Activated CD8-positive, alpha-beta T cell treated with anti-CD3 and anti-CD28 coated beads, Interleukin-2, amount 10 ng/mL, durations not matched to agents 7 days and 5 days (primary cell): ENCODE data around the gene HRH3. TPM values are rescaled to one million over a fixed set of nuclear protein-coding genes. Genes with fewer than 3 reads are reported as not detected.

ENCODE experiments used
- ATAC-seq: fragments of 150-1000 bp; cut with Tn5 transposase; one replicate; pipeline ENCODE4 v1.10.0; 2021; ENCODE audit warnings: moderate library complexity
- CTCF ChIA-PET: fragments of 350-600 bp; sonication (Branson Sonifier 250); formaldehyde crosslinking; loops from one replicate; lab custom pipeline; 2021; ENCODE audit warnings: antibody characterized with exemption; lab: Charles Lee
- POLR2A ChIA-PET: fragments of 350-600 bp; sonication (Branson Sonifier 250); formaldehyde crosslinking; loops from one replicate; lab custom pipeline; 2021; ENCODE audit warnings: antibody characterized with exemption; lab: Charles Lee
- DNase-seq: peaks from one replicate; pipeline ENCODE4 v3.0.0-alpha.2; 2020
- H3K27ac Mint-ChIP-seq: one replicate; pipeline ENCODE4 v1.8.0; 2021; ENCODE audit warnings: mild to moderate bottlenecking, mixed read lengths
- H3K27me3 Mint-ChIP-seq: one replicate; pipeline ENCODE4 v1.8.0; 2021; ENCODE audit warnings: low read depth, mixed read lengths
- H3K36me3 Mint-ChIP-seq: one replicate; pipeline ENCODE4 v1.8.0; 2021; ENCODE audit warnings: low read depth, mixed read lengths
- H3K4me1 Mint-ChIP-seq: one replicate; pipeline ENCODE4 v1.8.0; 2021; ENCODE audit warnings: low read depth, mixed read lengths
- H3K4me3 Mint-ChIP-seq: one replicate; pipeline ENCODE4 v1.8.0; 2021; ENCODE audit warnings: mild to moderate bottlenecking, mixed read lengths
- H3K9me3 Mint-ChIP-seq: one replicate; pipeline ENCODE4 v1.8.0; 2022; ENCODE audit warnings: mixed read lengths; ENCODE audit not compliant: insufficient read depth
- total RNA-seq, 2 experiments: library from RNA; stranded (reverse); gene quantifications; one replicate each; pipeline ENCODE4 v1.2.3, GENCODE V29; 2021

The HRH3 gene
- total RNA-seq, 2 experiments from 2014 or later, result not detected

DNA sequence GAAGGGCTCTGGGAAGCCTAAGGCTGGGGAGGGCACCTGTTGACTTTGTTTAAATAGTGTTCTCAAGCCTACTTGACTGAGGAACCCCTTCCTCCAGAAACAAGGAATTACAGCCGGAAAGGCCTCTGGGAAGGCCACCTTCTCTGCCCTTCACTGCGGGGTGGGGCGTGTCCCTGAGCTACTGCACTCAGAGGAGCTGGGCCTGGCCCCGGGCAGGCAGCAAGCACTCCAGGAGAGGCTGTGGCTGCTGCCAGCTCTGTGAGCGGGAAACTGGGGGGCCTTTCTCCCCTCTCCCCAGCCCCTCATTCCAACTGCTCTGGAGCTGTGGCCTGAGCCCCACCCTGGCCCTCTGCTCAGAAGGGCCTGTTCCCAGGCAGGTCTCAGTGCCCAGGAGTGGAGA lies 14.3 kb upstream of the HRH3 start:
- no peaks in the 10 kb centered on the region for H3K36me3 Mint-ChIP-seq
- CTCF ChIA-PET, result no interaction called here
- DNase-seq, result no peak
- peaks cover 11% of the 10 kb centered on the region for H3K4me1 Mint-ChIP-seq
- ATAC-seq, result no peak
- no peak overlapping the region for H3K27ac Mint-ChIP-seq
- POLR2A ChIA-PET, result no interaction called here
- H3K4me3 Mint-ChIP-seq, result no peak overlapping the region
- no peaks in the 10 kb centered on the region for H3K27me3 Mint-ChIP-seq
- no peaks in the 10 kb centered on the region for H3K9me3 Mint-ChIP-seq

GRCh38 chr20:62233684-62234083 lies 13.6 kb upstream of the HRH3 start:
- Mint-ChIP-seq H3K4me1 (peaks cover 7% of the 10 kb centered on the region), H3K4me3 (no peak overlapping the region), H3K27me3 (no peaks in the 10 kb centered on the region), H3K27ac (no peak overlapping the region), H3K36me3 (no peaks in the 10 kb centered on the region), H3K9me3 (no peaks in the 10 kb centered on the region)
- POLR2A ChIA-PET, result no interaction called here
- no peak for DNase-seq
- no peak for ATAC-seq
- CTCF ChIA-PET, result no interaction called here

DNA sequence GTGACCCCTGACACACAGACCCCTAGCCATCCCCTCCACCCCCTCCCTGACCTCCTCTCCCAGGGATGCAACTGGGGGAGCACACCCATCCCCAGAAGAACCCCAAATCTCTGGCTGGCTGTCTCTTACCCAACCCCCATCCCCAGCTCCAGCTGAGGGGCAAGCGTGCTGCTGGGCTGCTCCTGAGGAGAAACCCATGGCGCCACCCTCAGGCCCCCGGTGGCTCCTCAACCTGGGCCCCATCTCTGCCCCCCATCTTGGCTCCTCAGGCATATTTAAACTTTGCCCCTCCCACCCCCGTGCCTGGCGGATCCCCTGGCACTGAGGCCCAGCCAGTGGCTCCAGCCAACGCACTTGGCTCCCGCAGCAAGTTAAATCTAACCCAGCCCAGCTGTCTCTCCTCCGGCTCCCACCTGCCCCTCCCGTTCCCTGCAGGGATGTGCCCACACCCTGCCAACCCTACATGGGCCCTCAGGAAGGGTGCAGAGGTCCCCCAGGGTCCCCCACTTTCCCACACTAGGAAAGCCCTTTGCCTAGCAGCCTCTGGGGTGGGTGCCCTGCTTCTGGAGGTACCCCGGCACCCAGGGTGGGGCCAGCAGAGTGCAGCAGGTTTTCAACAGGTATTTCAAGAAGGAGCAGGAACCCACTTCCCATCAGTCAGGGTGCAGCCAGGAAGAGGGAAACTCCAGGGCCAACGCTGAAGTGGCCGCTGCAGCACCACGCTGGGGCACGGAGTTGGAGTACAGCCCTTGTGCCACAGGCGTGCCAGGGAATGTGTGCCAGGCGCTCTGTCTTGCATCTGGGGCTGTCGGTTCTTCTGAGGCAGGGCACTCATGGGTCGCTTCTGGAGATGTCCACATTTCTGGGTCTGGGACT lies 12.9 kb upstream of the HRH3 start:
- H3K4me3 Mint-ChIP-seq, result no peak overlapping the region
- POLR2A ChIA-PET, result interaction anchor here (0.5 kb wide), 1 partner anchor 99 kb away, joined by 3 read pairs; no protein-coding TSS in a partner anchor
- DNase-seq (no peak), ATAC-seq (no peak)
- no peaks in the 10 kb centered on the region for H3K27me3 Mint-ChIP-seq
- CTCF ChIA-PET, result no interaction called here
- no peak overlapping the region for H3K27ac Mint-ChIP-seq
- peaks cover 6% of the 10 kb centered on the region for H3K4me1 Mint-ChIP-seq
- no peaks in the 10 kb centered on the region for H3K9me3 Mint-ChIP-seq
- H3K36me3 Mint-ChIP-seq, result no peaks in the 10 kb centered on the region

DNA sequence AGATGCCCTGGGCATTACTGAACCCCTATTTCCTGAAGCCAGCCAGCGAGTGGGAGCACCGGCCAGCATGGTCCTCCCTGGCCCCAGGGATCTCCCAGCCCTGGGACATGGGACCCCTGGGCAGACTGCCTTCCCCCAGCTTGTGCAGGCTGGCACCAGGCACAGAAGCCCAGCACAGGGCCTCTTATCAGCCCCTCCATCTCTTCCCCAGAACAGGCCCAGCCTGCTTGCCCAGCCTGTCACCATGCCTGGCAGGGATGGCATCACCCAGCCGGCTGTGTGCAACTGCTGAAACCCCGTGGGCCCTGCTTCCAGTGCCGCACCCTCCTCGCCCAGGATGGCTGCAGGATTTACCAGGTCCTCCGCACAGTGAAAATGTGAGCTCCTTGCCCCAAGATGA lies 12.1 kb upstream of the HRH3 start:
- DNase-seq (no peak), ATAC-seq (no peak)
- Mint-ChIP-seq H3K36me3 (no peaks in the 10 kb centered on the region), H3K4me1 (no peaks in the 10 kb centered on the region), H3K9me3 (no peaks in the 10 kb centered on the region), H3K4me3 (no peak overlapping the region), H3K27ac (no peak overlapping the region), H3K27me3 (no peaks in the 10 kb centered on the region)
- ChIA-PET CTCF (no interaction called here), POLR2A (interaction anchor here (0.5 kb wide), 1 partner anchor 98 kb away, joined by 3 read pairs; no protein-coding TSS in a partner anchor)

GRCh38 chr20:62231292-62231691 lies 11.2 kb upstream of the HRH3 start:
- ChIA-PET CTCF (no interaction called here), POLR2A (no interaction called here)
- ATAC-seq (no peak), DNase-seq (no peak)
- H3K4me3 Mint-ChIP-seq, result no peak overlapping the region
- H3K36me3 Mint-ChIP-seq, result no peaks in the 10 kb centered on the region
- H3K27me3 Mint-ChIP-seq, result no peaks in the 10 kb centered on the region
- H3K4me1 Mint-ChIP-seq, result no peaks in the 10 kb centered on the region
- no peaks in the 10 kb centered on the region for H3K9me3 Mint-ChIP-seq
- H3K27ac Mint-ChIP-seq, result no peak overlapping the region

DNA sequence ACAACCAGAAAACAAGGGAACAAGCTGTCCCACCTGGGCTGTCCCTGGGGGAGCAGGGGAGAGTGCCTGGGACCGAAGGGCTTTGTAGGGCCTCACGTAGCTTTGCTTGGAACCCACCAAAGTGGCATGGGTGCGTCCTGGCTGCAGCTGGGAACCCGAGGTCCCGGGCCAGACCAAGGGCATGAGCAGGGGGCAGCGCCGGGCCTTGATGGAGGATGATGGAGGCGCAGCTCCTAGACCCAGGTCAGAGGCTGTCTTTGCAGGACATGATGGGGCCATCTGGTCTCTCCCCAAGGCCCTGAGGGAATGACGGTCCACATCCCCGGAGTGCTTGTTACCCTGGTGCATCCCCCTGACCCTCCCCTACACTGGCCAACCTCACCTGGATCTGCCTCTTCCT lies 10.6 kb upstream of the HRH3 start:
- ChIA-PET CTCF (no interaction called here), POLR2A (no interaction called here)
- no peaks in the 10 kb centered on the region for H3K4me1 Mint-ChIP-seq
- no peaks in the 10 kb centered on the region for H3K36me3 Mint-ChIP-seq
- H3K4me3 Mint-ChIP-seq, result no peak overlapping the region
- no peak overlapping the region for H3K27ac Mint-ChIP-seq
- ATAC-seq, result no peak
- no peaks in the 10 kb centered on the region for H3K9me3 Mint-ChIP-seq
- no peaks in the 10 kb centered on the region for H3K27me3 Mint-ChIP-seq
- no peak for DNase-seq

GRCh38 chr20:62230276-62230675 lies 10.2 kb upstream of the HRH3 start:
- H3K4me3 Mint-ChIP-seq, result no peak overlapping the region
- POLR2A ChIA-PET, result no interaction called here
- ATAC-seq (no peak), DNase-seq (no peak)
- H3K4me1 Mint-ChIP-seq, result no peaks in the 10 kb centered on the region
- no peak overlapping the region for H3K27ac Mint-ChIP-seq
- H3K36me3 Mint-ChIP-seq, result no peaks in the 10 kb centered on the region
- H3K27me3 Mint-ChIP-seq, result no peaks in the 10 kb centered on the region
- no peaks in the 10 kb centered on the region for H3K9me3 Mint-ChIP-seq
- CTCF ChIA-PET, result no interaction called here

DNA sequence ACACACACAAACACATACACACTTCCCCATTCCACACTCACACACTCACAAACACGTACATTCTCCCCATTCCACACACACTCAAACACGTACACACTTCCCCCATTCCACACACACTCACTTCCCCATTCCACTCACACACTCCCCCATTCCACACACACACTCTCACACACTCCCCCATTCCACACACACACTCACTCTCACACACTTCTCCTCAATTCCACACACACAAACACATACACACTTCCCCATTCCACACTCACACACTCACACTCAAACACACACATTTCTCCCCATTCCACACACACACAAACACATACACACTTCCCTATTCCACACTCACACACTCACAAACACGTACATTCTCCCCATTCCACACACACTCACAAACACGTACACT lies 9.6 kb upstream of the HRH3 start:
- H3K4me1 Mint-ChIP-seq, result no peaks in the 10 kb centered on the region

DNA sequence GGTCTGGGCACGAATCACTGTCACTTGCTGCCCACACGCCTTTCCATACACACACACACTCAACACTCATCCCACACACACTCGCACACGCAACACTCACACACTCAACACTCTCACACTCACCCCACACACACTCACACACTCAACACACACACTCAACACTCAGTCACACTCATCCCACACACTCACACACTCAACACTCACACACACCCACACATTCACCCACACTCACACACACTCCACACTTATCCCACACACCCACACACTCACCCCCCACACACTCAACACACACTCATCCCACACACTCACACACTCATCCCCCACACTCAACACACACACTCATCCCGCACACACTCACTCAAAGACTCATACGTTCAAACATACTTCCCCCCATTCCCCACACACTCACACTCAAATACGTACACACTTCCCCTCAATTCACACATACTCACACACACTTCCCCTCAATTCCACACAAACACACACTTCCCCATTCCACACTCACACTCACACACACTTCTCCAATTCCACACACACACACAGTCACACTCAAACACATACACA lies 9.0 kb upstream of the HRH3 start:
- no peak overlapping the region for H3K4me3 Mint-ChIP-seq

More for the DNA sequence above, 9.6 kb upstream of the HRH3 start:
- ATAC-seq (no peak), DNase-seq (no peak)
- POLR2A ChIA-PET, result no interaction called here
- Mint-ChIP-seq H3K27me3 (no peaks in the 10 kb centered on the region), H3K4me3 (no peak overlapping the region), H3K27ac (no peak overlapping the region), H3K36me3 (no peaks in the 10 kb centered on the region), H3K9me3 (no peaks in the 10 kb centered on the region)
- CTCF ChIA-PET, result no interaction called here

DNA sequence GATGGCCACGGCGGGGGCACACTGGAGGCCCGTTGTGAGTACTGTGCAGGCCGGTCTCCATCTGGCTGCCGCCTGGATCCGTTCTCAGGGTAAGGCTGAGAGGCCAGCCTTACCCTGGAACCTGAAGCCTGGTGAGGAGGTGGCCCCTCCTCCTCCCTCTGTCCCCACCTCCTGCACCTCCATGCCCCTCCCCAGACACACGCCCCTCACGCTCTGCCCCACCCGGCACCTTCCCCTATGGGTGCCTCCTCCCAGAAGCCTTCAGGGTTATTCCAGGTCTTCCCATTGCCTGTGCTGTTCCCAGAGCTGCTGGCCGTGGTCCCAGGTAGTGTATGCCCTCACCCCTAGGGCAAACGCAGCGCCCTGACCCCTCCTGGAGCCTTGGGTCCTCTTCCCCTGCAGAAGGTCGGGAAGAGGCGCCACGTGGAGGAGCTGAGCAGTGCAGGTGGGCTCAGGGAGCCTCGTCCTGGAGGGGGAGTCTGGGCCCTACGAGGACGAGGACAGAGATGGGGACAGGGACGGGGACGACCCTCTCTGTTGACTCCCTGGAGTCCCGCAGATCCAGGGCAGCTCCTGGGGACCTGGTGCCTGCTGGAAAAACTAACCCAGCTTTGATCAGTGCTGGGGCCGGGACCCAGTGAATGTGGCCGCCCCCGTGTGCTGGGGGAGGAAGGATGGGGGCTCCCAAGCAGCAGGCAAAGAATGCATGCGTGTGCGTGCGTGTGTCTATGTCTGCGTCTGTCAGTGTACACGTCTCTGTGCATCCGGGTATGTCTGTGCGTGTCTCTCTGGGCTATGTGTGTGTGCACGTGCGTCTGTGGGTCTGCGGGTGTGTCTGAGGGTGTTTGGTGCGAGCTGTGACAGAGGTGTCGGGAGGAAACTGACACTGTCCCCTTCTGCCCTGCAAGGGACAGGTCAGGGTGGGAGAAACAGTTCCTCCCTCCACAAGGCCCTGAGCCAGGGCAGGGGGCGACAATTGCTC lies 8.2 kb upstream of the HRH3 start:
- ATAC-seq, result peak; percentile 17
- POLR2A ChIA-PET, result no interaction called here

More for the DNA sequence above, 9.0 kb upstream of the HRH3 start:
- Mint-ChIP-seq H3K9me3 (no peaks in the 10 kb centered on the region), H3K36me3 (no peaks in the 10 kb centered on the region), H3K4me1 (no peaks in the 10 kb centered on the region), H3K27ac (no peak overlapping the region), H3K27me3 (no peaks in the 10 kb centered on the region)
- ChIA-PET POLR2A (no interaction called here), CTCF (no interaction called here)
- ATAC-seq, result no peak
- no peak for DNase-seq

DNA sequence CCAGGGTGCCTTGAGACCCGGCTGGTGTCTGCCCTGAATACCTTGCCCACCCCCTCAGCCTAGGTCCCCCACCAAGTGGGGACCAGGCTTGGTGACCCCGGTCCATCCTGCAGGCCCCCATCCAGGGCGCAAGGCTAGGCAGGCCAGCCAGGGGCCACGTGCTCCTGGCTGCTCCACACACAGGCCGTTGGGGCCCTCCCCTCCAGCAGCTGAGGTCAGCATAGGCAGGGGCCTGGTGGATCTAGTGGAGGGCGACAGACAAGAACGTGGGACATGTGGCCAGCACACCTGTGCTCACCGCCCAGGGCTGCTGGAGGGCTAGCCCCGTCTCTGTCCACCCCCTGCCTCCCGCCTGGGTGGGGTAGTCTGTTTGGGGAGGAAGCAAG lies 7.5 kb upstream of the HRH3 start:
- no peak overlapping the region for H3K4me3 Mint-ChIP-seq
- H3K27me3 Mint-ChIP-seq, result no peaks in the 10 kb centered on the region
- DNase-seq, result no peak
- ATAC-seq, result no peak
- CTCF ChIA-PET, result no interaction called here
- no peaks in the 10 kb centered on the region for H3K4me1 Mint-ChIP-seq
- POLR2A ChIA-PET, result no interaction called here
- no peak overlapping the region for H3K27ac Mint-ChIP-seq
- H3K36me3 Mint-ChIP-seq, result no peaks in the 10 kb centered on the region
- H3K9me3 Mint-ChIP-seq, result no peaks in the 10 kb centered on the region

More for the DNA sequence above, 8.2 kb upstream of the HRH3 start:
- H3K27me3 Mint-ChIP-seq, result no peaks in the 10 kb centered on the region
- H3K36me3 Mint-ChIP-seq, result no peaks in the 10 kb centered on the region
- no peak overlapping the region for H3K4me3 Mint-ChIP-seq
- H3K4me1 Mint-ChIP-seq, result no peaks in the 10 kb centered on the region
- H3K27ac Mint-ChIP-seq, result no peak overlapping the region
- CTCF ChIA-PET, result no interaction called here
- no peak for DNase-seq
- H3K9me3 Mint-ChIP-seq, result no peaks in the 10 kb centered on the region
